ENCODE results near the gene RNF150. TPM values are rescaled to one million over a fixed set of nuclear protein-coding genes. Genes with fewer than 3 reads are reported as not detected.
"Not testable (repeated sequence)": the region's sequence is repeated elsewhere in the genome, so short reads cannot be mapped to it uniquely, and the experiment has no call there.

Gene RNF150
- total RNA-seq, 1 experiment from 2014 or later = not detected

GRCh38 chr4:140829825-140830224 is 303.4 kb downstream of the RNF150 start:
- no peak for DNase-seq (ENCODE audit: low spot score)

- no peak for DNase-seq (ENCODE audit: low spot score)
Observed at GRCh38 chr4:140826701-140827027, 306.6 kb downstream of the RNF150 start.

GRCh38 chr4:140820520-140820919 is 312.7 kb downstream of the RNF150 start:
- not testable (repeated sequence) for DNase-seq (ENCODE audit: low spot score)

- no peak for DNase-seq (ENCODE audit: low spot score)
Observed at GRCh38 chr4:140819610-140820009, 313.7 kb downstream of the RNF150 start.

GRCh38 chr4:140818433-140818832 is 314.8 kb downstream of the RNF150 start:
- DNase-seq (ENCODE audit: low spot score) = no peak

- no peak for DNase-seq (ENCODE audit: low spot score)
Observed at GRCh38 chr4:140816806-140817510, 316.3 kb downstream of the RNF150 start.

- DNase-seq (ENCODE audit: low spot score) = no peak
Observed at GRCh38 chr4:140813804-140814203, 319.5 kb downstream of the RNF150 start.

- DNase-seq (ENCODE audit: low spot score) = no peak
Observed at GRCh38 chr4:140812916-140813315, 320.4 kb downstream of the RNF150 start.

GRCh38 chr4:140811429-140811828 is 321.8 kb downstream of the RNF150 start:
- no peak for DNase-seq (ENCODE audit: low spot score)

GRCh38 chr4:140810591-140811169 is 322.6 kb downstream of the RNF150 start:
- not testable (repeated sequence) for DNase-seq (ENCODE audit: low spot score)

Other genes with a start within 250 kb of the RNF150 start
- gene ZNF330, start 87.4 kb upstream of the RNF150 start, total RNA-seq (2014; rRNA removed; shearing (Covaris generic)) = 18.1 and 18.7 TPM in 2 replicates

Measured in HT-29 (cell line).